ENCODE measurements around the gene DLG1.

DLG1 gene

GRCh38 chr3:197025736-197026480 lies 272.5 kb downstream of the DLG1 start:
- no peak for DNase-seq

GRCh38 chr3:197024881-197025735 lies 273.3 kb downstream of the DLG1 start:
- no peak for DNase-seq

- DNase-seq: peak; percentile 82
These were observed 274.3 kb downstream of the DLG1 start for GRCh38 chr3:197023998-197024651.

GRCh38 chr3:197023241-197023997 lies 275.0 kb downstream of the DLG1 start:
- DNase-seq: peak; percentile 90

GRCh38 chr3:197022405-197023231 lies 275.8 kb downstream of the DLG1 start:
- DNase-seq: peak; percentile 56

GRCh38 chr3:197021729-197022404 lies 276.5 kb downstream of the DLG1 start:
- DNase-seq: no peak

- no peak for DNase-seq
These were observed 277.2 kb downstream of the DLG1 start for GRCh38 chr3:197021231-197021630.

- no peak for DNase-seq
These were observed 278.9 kb downstream of the DLG1 start for GRCh38 chr3:197019535-197019934.

- DNase-seq: no peak
These were observed 279.4 kb downstream of the DLG1 start for GRCh38 chr3:197019021-197019420.

GRCh38 chr3:197017003-197017402 lies 281.4 kb downstream of the DLG1 start:
- no peak for DNase-seq

GRCh38 chr3:197015790-197016736 lies 282.3 kb downstream of the DLG1 start:
- DNase-seq: no peak

- DNase-seq: no peak
These were observed 283.4 kb downstream of the DLG1 start for GRCh38 chr3:197014942-197015575.

- no peak for DNase-seq
These were observed 284.4 kb downstream of the DLG1 start for GRCh38 chr3:197014024-197014423.

- DNase-seq: no peak
These were observed 285.9 kb downstream of the DLG1 start for GRCh38 chr3:197012540-197012883.

- no peak for DNase-seq
These were observed 286.5 kb downstream of the DLG1 start for GRCh38 chr3:197011780-197012539.

GRCh38 chr3:197010556-197011351 lies 287.7 kb downstream of the DLG1 start:
- no peak for DNase-seq

GRCh38 chr3:197009532-197010019 lies 288.8 kb downstream of the DLG1 start:
- DNase-seq: no peak
